Pulmonary artery endothelial cell (primary cell): ENCODE data around the gene GNB3. TPM values are rescaled to one million over a fixed set of nuclear protein-coding genes. Genes with fewer than 3 reads are reported as not detected.

Source experiments
- DNase-seq: peaks from one replicate; pipeline ENCODE4 v3.0.0-alpha.2; 2011; ENCODE audit warnings: low read depth, low spot score
- total RNA-seq: library from RNA; depleted of rRNA; stranded (reverse); fragments of >200 nt; gene quantifications from 2 replicates; pipeline ENCODE4 v1.2.3, GENCODE V29; 2014

The GNB3 gene
- total RNA-seq, 1 donor from 2014 or later, result 0.79 TPM

DNA sequence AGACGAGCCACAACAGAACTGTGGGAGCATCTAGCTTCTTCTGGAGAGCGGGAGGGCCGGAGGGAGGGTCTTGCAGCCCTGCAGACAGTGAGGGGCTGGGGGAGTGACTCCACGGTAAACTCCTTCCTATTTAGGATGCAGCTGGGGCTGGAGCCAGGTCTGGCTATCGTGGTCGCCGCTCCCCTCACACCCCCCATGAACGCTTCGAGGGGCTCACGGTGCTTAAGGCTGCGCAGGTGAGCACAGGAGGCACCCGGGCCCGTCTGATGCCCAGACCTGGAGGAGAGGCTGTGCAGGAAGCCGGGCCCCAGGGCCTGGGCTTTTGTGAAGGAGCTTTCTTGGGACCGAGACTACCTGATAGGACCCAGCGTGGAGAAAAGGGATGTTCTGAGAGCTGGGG, 3.9 kb upstream of the GNB3 start:
- DNase-seq, result no peak

DNA sequence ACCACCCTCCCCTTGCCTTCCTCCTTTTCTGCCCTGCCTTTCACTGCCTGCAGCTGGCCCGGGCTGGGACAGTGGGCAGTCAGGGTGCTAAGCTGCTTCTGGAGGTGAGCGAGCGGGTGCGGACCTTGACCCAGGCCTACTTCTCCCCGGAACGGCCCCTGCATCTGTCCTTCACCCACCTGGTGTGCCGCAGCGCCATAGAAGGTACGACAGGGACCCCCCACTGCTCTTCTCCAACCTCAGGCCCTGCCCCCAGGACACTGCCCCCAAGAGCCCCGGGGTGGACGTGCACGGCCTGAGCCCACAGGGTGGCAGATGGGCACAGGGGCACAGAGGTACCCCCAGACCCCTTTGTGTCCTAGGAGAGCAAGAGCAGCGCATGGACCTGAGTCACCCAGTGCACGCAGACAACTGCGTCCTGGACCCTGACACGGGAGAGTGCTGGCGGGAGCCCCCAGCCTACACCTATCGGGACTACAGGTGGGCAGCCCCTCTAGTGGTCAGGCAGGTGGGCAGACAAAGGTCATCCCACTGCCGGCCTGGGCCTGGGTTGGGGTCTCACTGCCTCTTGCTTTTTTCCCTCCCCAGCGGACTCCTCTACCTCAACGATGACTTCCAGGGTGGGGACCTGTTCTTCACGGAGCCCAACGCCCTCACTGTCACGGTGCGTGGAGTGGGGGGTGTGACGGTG, 3.2 kb upstream of the GNB3 start:
- no peak for DNase-seq

DNA sequence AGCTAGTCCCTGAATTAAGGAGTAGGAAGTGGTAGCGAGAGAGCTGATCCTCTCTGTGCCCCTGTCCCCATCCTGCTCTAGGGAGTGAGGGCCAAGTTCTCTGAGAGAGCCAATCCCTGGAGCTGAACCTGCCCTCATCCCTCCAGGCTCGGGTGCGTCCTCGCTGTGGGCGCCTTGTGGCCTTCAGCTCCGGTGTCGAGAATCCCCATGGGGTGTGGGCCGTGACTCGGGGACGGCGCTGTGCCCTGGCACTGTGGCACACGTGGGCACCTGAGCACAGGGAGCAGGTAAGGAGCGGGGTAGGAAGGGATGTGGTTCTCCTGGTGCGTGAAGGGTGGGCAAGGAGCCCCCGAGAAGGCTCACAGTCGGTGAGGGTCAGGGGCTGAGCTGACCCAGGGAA, 1.9 kb upstream of the GNB3 start:
- no peak for DNase-seq

DNA sequence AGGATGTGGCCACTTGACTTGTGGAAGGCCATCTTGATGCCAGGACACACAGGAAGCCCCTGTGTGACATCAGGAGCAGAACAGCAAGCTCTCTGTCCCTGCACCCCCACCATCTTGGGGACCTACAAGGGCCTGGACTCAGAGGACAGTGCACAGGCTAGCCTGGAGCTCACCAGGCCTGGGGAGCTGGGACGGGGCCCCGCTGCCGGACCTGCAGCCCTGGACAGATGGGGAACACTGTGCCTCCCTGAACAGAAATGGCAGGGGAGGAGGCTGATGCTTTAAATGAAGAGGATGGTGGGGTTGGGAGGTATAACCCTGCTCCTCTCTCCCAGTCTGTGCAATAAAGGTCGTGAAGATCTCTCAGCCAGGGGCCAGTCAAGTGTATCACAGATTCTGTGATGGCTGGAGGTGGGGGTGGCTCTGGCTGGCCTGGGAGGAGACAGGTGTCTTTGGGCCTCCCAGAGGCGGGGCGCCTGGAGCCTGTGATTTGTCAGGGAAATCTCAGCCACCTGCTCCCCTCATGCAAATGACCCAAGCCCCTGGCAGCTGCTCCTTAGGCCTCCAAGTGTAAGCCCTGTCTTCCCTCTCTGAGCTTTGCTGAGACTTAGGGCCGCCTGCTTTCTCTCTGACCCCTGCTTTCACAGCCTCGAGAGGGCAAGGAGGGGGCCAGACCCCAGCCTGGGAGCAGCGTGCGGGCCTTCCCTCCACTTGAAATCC, 1.1 kb upstream of the GNB3 start:
- no peak for DNase-seq

DNA sequence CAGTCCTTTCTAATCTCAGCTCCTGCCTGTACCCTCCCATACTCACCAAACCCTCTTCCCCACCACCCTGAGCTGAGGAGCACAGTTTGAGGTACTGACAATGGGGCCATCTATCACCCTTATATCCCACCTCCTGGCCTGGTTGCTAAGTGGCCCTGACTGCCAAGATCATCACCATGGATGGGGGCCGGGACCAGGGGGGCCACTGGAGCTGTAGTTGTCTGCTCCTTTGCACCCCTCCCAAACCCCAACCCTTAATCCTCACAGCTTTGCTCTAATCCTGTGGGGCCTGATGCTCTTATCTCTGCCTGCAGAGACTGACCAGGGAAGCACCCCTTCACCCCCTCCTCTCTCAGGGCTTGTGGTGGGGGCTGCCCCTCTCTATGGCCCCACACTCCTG, 395 bp upstream of the GNB3 start:
- no peak for DNase-seq

DNA sequence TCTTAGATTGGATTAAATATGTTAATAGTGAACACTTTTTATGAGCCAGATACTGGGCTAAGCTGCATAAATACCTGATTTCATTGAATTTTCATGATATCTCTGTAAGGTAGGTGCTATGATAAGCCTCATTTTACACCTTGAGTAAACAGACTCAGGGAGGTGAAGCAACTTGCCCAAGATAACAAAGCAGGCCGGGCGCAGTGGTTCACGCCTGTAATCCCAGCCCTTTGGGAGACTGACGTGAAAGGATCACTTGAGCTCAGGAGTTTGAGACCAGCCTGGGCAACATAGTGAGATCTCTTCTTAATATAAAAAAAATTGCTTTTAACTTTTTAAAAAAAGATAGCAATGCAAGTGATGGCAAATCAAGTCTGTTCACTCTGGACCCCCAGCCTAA, 1.4 kb downstream of the GNB3 start:
- no peak for DNase-seq

DNA sequence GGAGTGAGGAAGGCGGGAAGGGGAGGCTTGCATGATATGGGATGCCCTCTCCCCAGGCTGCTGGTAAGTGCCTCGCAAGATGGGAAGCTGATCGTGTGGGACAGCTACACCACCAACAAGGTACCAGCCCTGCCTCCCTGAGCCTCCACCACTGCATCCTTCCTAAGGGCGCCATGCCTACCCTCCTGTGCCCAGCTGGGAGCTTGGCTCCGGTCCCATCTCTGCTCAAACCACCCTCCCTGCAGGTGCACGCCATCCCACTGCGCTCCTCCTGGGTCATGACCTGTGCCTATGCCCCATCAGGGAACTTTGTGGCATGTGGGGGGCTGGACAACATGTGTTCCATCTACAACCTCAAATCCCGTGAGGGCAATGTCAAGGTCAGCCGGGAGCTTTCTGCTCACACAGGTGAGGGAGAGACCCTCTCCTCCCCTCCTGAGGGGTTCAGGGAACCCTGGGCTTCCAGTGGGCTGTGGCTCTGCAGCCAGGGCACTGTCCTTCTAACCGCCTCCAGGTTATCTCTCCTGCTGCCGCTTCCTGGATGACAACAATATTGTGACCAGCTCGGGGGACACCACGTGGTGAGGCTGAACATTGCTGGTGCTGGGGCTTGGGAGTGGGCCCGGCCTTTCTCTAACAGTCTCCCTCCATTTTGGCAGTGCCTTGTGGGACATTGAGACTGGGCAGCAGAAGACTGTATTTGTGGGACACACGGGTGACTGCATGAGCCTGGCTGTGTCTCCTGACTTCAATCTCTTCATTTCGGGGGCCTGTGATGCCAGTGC, 2.6 kb downstream of the GNB3 start:
- DNase-seq, result no peak

DNA sequence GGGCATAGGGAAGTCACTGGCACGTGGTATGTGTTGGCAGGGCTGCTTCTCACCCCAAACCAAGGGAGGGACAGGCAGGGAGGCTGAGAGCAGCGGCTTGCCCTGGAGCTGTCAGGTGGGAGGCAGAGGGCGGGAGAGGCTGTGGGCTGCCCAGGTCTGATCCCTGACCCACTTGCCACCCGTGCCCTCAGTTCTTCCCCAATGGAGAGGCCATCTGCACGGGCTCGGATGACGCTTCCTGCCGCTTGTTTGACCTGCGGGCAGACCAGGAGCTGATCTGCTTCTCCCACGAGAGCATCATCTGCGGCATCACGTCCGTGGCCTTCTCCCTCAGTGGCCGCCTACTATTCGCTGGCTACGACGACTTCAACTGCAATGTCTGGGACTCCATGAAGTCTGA, 4.7 kb downstream of the GNB3 start:
- DNase-seq, result no peak

DNA sequence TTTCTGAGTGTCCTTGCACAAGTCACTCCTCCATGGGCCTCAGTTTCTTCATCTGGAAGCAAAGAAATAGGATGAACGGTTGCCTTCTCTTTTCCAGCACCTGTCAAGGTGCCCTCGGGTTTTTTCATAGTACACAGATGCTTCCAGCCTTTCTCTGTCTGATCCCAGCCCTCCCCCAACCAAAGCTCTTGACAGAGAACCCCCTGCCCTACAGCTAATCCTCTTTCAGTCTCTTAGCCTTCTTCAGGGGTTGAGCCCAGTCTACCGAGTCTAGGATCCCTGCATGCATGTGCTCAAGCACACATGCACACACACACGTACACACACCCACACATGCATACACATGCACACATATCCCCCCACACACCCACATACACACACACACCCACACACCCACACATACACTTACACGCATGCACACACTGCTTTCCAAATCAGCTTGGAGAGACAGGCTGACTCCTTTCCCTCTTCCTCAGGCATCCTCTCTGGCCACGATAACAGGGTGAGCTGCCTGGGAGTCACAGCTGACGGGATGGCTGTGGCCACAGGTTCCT, 5.7 kb downstream of the GNB3 start:
- DNase-seq, result no peak

DNA sequence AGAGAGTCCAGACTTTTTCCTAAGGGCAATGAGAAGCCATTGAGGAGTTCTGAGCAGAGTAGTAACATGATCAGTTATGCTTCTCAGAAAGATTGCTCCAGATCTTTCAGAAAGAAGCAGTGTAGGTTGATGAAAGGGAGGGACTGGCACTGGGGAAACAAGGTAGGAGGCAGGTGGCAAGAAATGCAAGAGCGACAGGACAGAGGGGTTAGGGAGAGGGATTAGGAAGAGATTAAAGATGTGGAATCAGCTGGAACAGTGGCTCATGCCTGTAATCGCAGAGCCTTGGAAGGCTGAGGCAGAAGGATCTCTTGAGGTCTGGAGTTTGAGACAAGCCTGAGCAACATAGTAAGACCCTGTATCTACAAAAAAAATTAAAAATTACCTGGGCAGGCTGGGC, 7.0 kb downstream of the GNB3 start:
- no peak for DNase-seq

DNA sequence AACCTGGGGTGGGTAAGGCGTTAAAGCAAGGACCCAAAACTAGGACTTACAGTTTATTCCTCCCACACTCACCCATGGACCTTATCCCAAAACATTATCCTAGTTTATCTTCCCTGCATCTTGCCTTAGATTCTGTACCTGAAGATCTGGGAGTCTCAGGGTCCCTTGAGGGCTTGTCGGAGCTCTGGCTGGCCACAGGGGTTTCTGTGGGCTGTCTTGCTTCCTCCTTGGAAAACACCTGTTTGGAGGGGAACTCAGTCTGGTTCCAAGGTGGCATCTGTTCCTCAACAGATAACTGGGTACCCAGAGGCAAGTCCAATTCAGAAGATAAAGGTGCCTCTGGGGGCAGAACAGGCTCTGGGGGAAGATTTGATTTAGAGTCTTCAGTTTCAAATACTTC, 8.7 kb downstream of the GNB3 start:
- no peak for DNase-seq

DNA sequence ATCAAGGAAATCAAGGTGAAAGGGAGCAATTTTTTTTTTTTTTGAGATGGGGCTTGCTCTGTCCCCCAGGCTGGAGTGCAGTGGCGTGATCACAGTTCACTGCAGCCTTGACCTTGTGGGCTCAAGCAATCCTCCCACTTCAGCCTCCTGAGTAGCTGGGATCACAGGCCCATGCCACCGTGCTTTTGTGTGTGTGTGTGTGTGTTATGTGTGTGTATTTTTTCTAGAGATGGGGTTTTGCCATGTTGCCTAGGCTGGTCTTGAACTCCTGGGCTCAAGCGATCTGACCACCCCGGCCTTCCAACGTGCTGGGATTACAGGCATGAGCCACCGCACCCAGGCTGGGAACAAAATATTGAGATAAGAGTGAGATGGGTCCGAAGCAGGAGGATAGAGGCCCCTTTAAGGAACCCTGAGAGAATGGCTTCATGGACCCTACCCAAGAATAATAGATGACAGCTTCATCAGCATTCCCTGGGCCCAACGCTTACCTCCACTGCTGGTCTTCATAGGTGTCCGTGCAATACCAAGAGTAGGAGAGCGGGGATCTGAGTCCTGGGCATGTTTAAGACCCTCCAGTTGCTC, 9.3 kb downstream of the GNB3 start:
- DNase-seq, result no peak

DNA sequence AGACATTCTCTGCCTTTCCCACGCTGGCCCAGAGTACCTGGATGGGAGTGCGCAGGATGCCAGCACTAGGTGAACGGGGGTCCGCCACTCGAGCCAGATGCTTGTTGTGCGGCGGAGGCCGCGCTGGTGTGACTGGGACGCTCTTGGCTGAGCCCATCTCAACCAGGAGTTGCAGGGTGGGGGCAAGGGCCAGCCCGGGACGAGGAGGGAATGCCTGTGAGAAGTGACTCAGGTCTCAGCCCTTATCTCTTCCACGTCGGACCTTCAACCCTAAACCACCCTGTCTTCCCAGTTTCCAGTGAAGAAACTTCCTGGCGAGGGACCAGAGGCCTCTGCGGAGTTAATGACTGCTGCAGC, 10.0 kb downstream of the GNB3 start:
- no peak for DNase-seq

DNA sequence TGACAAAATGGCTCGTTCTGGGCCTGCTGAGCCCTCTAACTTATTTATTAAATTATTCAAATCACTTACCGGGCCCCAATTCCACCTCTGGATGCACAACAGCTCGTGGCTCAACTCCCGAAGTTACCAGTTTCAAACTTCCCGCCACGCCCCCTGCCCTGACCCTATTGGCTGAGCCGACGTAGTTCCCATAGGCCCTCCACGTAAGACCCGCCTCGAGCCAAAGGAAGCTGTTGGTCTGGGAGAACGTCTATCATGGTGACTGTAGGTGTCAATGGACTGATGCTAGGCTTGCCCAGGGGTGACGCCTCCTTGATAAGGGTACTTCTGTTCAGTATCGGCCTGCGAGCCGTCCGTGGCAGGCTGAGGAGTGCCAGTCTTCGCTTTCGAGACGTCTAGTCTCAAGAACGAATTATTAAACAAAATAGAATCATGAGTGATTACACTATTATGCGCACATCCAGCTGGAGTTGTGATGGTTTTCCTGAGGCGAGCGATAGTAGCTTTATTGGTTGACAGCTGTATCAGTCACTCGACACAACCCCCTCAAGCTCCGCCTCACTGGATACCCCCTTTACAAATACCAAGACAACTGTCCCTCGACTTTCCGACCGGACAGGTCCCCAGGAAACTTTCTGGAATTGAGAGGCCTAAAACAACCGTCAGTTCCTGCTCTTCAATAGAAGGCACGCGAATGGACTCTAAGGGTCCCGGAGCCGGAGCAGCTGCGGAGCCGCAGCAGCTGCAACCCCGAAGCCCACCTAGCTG, 10.6 kb downstream of the GNB3 start, which contains the start of gene CDCA3:
TSS of gene CDCA3 (minus strand) at position 134 of the 768 bp plus-strand sequence. CDS start 334 bp downstream, outside the sequence.
- DNase-seq, result peak; percentile 97

DNA sequence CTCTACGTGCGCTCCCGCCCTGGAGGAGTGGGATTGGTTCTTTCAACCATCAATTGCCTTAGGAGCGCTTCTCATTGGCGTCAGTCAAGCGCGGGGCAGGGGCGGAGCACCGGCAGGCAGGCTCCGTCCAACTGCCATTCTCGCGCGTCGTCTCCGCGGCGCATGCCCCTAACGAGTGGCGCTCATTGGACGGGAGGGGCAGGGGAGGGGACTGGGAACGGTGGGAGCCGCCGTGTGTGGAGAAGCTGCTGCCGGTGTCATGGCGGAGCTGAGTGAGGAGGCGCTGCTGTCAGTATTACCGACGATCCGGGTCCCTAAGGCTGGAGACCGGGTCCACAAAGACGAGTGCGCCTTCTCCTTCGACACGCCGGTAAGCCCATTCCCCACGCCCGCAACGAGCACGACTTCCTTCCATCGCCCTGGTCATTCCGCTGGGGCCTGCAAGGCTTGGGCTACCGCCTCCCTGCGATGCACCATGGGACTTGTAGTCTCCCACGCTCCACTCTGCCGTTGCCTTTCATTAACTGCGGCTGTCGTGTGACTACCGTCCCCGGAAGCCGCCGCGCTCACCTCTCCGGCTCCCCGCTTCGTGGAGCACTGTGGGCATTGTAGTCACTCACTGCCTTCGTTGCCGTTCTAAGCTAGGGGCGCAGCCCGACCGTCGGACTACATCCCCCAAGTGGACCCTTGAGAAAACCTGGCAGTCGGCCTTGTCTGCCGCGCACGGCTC, 11.4 kb downstream of the GNB3 start, which contains the start of gene USP5:
TSS of gene USP5 (plus strand) at position 230 of the 730 bp plus-strand sequence. CDS start at position 260, 30 bp downstream.
- peak; percentile 99 for DNase-seq

DNA sequence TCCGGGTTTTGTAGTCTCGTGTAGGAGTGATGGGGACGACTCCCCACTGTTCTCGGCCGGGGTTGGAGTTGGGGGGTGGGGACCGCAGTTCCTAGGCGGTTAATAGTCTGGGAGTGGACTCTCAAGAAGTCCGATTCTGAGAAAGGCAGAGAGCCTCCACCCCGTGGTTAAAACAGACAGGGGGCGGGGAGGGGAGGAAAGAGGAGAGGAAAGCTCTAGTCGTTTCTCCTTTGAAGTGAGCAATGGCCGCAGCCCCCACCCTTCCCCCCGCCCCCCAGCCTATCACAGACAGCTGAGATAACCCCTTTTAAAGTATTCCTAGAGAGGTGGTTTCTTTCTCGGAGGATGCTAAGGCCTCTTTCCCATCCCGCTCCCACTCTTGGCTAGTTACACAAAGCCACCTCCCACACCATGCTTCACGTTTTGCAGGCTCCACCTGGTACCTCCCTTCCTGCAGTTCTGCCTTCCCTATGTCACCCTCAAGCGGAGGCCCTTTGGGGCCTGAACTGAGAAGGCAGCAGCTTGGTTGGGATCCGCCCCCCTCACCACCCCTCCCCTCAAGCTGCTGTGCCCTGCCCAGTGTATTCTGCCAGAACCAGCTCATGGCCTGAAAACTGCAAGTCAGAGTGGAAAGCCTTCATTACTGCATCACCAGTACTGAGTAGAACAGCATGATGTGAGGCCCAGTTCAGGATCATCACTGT, 12.1 kb downstream of the GNB3 start:
- DNase-seq, result no peak

DNA sequence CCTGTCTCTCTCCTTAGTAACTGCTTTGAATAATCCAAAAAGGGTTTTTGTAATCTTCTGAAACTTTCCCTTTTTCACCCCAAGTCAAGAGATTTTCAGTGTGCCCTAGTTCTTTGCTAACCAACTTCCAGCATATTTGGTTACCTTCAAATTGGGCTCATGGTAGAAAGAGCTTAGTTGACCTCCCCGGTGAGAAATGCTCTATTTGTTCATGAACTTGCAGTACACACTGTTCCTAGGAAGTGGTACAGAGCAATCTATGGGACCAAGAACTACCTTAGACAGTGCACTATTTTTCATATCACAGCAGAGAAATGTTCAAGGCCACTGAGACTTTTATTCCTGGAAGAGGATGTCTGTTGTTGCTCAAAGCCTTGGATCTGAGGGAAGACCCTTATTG, 12.9 kb downstream of the GNB3 start:
- DNase-seq, result no peak

DNA sequence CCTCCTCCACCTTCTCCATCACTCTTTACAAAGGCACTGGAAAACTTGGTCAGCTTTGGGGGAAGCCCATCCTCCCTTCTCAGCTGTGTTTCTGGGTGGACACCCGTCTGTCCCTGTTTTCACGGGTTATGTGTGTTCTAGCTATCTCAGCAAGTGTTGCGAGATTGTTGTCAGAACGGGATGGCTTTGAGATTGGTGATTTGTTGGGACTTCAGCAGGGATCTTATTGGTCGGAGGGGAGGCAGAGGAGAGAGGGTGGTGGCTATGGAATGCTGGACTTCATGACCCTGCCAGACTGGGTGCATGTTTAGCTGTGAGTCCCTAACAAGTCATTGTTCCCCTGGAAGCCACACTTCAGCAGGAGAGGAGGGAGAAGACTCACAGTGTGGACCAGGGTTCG, 13.3 kb downstream of the GNB3 start:
- no peak for DNase-seq

DNA sequence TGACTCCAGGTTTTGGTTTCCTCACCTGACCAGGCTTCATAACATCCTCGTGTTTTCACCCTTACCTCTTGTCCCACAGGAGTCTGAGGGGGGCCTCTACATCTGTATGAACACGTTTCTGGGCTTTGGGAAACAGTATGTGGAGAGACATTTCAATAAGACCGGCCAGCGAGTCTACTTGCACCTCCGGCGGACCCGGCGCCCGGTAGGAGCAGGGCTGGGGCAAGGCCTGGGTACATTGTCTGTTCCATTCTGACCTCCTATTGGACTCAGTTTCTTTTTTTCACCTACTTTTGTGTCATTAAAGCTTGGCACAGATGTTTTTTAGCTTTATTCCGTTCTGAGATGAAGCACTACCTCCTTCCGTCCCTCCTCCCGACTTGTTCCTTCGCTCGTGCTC, 14.6 kb downstream of the GNB3 start:
- no peak for DNase-seq

DNA sequence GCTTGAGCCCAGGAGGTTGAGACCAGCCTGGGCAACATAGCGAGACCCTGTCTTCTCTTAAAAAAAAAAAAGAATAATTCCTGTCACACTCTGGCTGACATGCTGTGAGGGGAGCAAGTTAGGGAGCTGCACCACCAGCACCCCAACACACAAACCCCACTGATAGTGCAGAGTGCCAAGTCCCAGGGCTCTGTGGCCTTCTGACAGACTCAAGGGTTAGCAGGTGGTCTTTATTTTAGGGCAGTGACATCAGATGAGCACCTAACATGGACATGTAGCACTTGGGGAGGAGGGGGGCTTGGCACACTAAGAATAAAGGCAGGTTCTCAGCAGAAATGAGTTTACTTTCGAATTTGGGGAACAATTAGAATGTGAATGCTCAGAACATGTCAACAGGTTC, 18.1 kb downstream of the GNB3 start:
- DNase-seq, result no peak
